Heart left ventricle (tissue), 16 donors: ENCODE measurements around the gene TNFRSF13B. TPM values are rescaled to one million over a fixed set of nuclear protein-coding genes. Genes with fewer than 3 reads are reported as not detected.
A peak's percentile ranks its signal among the peaks of the same experiment; 100 is the strongest.

Source experiments
- ATAC-seq, 4 donors: fragments of 200-7000 bp; cut with Tn5 transposase; one replicate each; pipeline ENCODE4 v1.9.1; 2020 to 2022; ENCODE audit warnings: moderate library complexity in 4 of 4, mild to moderate bottlenecking in 3 of 4, moderate number of reproducible peaks in 1 of 4
- DNase-seq, 5 donors: peaks; one replicate each; pipeline ENCODE4 v3.0.0-alpha.2; 2020
- H3K27ac ChIP-seq, 12 donors: fragments of 200-600 bp; sonication (generic) in 4 of 12; one replicate each; pipeline versions ENCODE4 v1.5.0 to v1.8.0; 2016 to 2022; ENCODE audit warnings: mild to moderate bottlenecking in 2 of 12
- H3K27me3 ChIP-seq, 9 donors: fragments of 200-600 bp; sonication (generic) in 2 of 9; one replicate each; pipeline versions ENCODE4 v1.5.1 to v1.8.0; 2016 to 2022; ENCODE audit warnings: mild to moderate bottlenecking in 3 of 9
- H3K36me3 ChIP-seq, 9 donors: fragments of 200-600 bp; sonication (generic) in 2 of 9; one replicate each; pipeline versions ENCODE4 v1.5.0 to v1.8.0; 2018 to 2022; ENCODE audit warnings: mild to moderate bottlenecking in 2 of 9
- H3K4me1 ChIP-seq, 12 donors: fragments of 200-600 bp; sonication (generic) in 4 of 12; one replicate each; pipeline versions ENCODE4 v1.5.0 to v1.8.0; 2016 to 2022; ENCODE audit warnings: mild to moderate bottlenecking in 3 of 12
- H3K4me3 ChIP-seq, 12 donors: fragments of 200-600 bp; sonication (generic) in 4 of 12; one replicate each; pipeline versions ENCODE4 v1.5.0 to v1.8.0; 2017 to 2022; ENCODE audit warnings: mild to moderate bottlenecking in 9 of 12, moderate library complexity in 4 of 12
- H3K9me3 ChIP-seq, 12 donors: fragments of 200-600 bp; sonication (generic) in 4 of 12; one replicate each; pipeline versions ENCODE4 v1.5.0 to v1.8.0; 2016 to 2022; ENCODE audit warnings: mild to moderate bottlenecking in 1 of 12
- CTCF ChIP-seq, 12 donors: fragments of 200-600 bp; sonication (generic) in 4 of 12; IDR thresholded peaks; one replicate each; pipeline versions ENCODE4 v1.5.0 to v1.8.0; 2018 to 2022; ENCODE audit warnings: antibody characterized with exemption in 12 of 12, mild to moderate bottlenecking in 5 of 12
- POLR2A ChIP-seq, 2 donors: fragments of 450-650 bp; IDR thresholded peaks; one replicate each; pipeline ENCODE4 v1.6.1; 2017; ENCODE audit warnings: antibody characterized with exemption in 2 of 2, mild to moderate bottlenecking in 2 of 2, moderate library complexity in 2 of 2
- WGBS, 4 donors: extraction: QIAGEN DNeasy Blood & Tissue Kit in 2 of 4; methylation state at CpG; one replicate each; pipeline versions ENCODE4 v1.1.5 to v1.1.7; 2013 to 2018; 5-methylcytosine and 5-hydroxymethylcytosine counted together
- intact Hi-C, 10 donors: fragments of 100-400 bp; cut with DNase I; formaldehyde crosslinking; loops; one replicate each; pipeline versions ENCODE4 v1.11.1 to v1.14.2; 2022
- polyA plus RNA-seq, 2 donors: library from polyadenylated mRNA; stranded (reverse); fragments of 200-250 nt; gene quantifications; one replicate each; pipeline ENCODE4 v1.2.3, GENCODE V29; 2013
- total RNA-seq, 9 donors: library from RNA; depleted of rRNA in 2 of 9; stranded (reverse); fragments of >200 nt in 2 of 9; fragmentation: NEBNext Ultra II Directional in 3 of 9; extraction: Animal tissue kit (Norgen Biotek cat#: 25700) in 3 of 9; gene quantifications; one replicate each; pipeline versions ENCODE4 v1.1.0 to v1.2.4, GENCODE V29; 2016 to 2023
- donor health status: ischemic (EF 13 %, LVEDD 7.1; RV severe dilation, severe dysfunction).
- donor health status: healthy with polysubstance abuse.
- donor health status: DM: no; HTN: yes; CAD: no.
- donor health status: DM: no; HTN: no; CAD: no.
- donor health status: ischemic (EF 25% LVEDD 6.9; RV normal size, moderate dysfunction).
- donor health status: ischemic (EF 25% LVEDD 5.7; RV mildly dilated, moderate dysfunction).
- donor health status: healthy.
- donor health status: DM: yes; HTN: yes; CAD: no.
- donor health status: ischemic (EF 35%, LVEDD 5.7; RV mildly dilated, moderate dysfunction).
- donor health status: nonischemic (EF 11% LVEDD 7.7; RV severe dilation, severe dysfunction).
- donor health status: DM: yes; HTN: yes; CAD: no.
- donor health status: PGD.
- donor health status: ischemic (EF 29% LVEDD 5.4; RV normal size, mild dysfunction).
- donor health status: nonischemic (EF 23%, LVEDD 6.1; RV moderate dilation, normal function).

TNFRSF13B gene
- total and polyA plus RNA-seq, 11 donors = not detected

DNA sequence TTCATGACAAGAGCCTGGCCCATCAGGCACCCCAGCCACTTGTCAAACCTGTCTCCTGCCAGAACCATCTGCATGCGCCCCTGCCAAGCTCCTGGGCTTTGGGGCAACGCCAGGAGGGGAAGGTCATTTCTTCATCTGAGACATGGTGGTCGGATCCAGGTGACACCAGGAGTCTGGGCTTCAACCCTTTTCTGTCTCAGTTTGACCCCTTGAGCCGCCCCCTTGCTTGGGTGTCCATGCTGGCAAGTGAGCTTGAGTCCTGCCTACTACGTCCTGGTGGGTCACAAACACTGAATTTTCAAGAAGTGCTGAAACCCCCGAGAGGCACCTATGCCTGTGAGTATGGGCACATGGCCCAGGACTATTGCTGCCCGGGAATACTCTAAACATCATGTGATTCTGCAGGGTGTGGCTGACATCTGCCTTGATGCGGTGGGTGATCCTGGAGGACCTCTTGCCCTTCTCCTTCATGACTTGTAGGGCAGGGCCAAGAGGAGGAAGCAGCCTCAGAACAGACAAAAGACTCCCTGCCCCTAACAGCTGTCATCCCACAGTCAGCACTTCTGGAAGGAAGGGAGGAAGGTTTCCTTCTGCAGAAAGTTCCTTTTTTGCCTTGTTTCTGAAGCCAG, 43.4 kb downstream of the TNFRSF13B start:
- Histone ChIP-seq H3K27ac (no peak overlapping the region), H3K4me3 (no peak overlapping the region), H3K4me1 (no peaks in the 10 kb centered on the region), H3K36me3 (no peaks in the 10 kb centered on the region), H3K9me3 (no peaks in the 10 kb centered on the region), H3K27me3 (no peaks in the 10 kb centered on the region)
- ATAC-seq (peak in 1 of 4 donors; percentile 32), DNase-seq (no peak)
- no peak for TF ChIP-seq POLR2A (IDR thresholded peaks at IDR 0.05)
- no peak for TF ChIP-seq CTCF (IDR thresholded peaks at IDR 0.05)
- intact Hi-C loops = no loop called here
- WGBS, 4 donors = 60 to 65% (median 63%) methylated on average over 7 to 8 of the region's 8 CpGs

- no peak overlapping the region for H3K4me3 ChIP-seq
- H3K27ac ChIP-seq = no peak overlapping the region
- DNase-seq = no peak
- H3K36me3 ChIP-seq = no peaks in the 10 kb centered on the region
- no peaks in the 10 kb centered on the region for H3K4me1 ChIP-seq
- ATAC-seq = no peak
- WGBS, 4 donors = 79 to 90% (median 88%) methylated on average over 5 to 18 of the region's 18 CpGs
- no peaks in the 10 kb centered on the region for H3K27me3 ChIP-seq
- H3K9me3 ChIP-seq = no peaks in the 10 kb centered on the region
- intact Hi-C loops = no loop called here
- no peak for TF ChIP-seq POLR2A (IDR thresholded peaks at IDR 0.05)
- no peak for TF ChIP-seq CTCF (IDR thresholded peaks at IDR 0.05)
Measured at GRCh38 chr17:16927641-16928321, 44.1 kb downstream of the TNFRSF13B start.

DNA sequence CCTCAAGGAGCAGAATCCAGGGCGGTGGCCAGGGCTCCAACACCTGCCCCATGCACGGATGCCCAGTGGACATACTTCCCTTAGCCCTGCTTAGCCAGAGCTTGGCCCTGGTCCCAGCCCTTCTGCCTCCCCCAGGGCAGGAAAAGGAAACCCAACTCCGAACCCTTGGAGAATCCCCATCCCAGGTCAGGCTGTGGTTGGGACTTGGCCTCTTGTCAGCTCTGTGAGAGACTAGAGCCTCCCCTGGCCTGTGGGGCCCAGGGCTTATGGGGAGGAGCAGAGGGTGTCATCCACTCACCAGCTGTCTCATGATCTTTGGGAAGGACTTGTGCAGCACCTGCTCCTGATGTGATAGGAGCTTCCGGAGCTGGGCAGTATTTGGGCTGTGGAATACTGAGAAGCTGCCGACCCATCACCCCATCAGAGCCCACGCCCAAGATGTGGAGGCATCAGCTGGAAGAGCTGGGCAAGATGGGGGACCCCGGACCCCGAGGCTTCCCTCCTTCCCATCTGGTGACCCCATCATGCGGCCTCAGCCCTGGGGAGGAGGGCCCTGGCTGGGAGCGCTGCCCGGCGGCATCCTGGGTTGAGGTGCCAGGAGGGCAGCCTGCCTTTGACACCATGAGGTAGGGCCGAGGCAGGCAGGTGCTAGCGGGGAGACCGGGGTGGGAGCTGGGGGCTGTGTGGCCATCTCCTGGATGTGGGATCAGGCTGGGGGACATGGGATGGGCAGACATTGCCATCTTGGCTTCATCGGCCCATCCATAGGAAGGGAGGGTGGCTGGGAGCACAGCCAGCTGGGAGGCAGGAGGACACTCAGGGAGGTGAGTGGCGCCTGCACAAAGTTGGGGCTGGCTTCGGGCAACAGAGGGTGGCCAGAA, 45.1 kb downstream of the TNFRSF13B start:
- DNase-seq (no peak), ATAC-seq (no peak)
- H3K27ac ChIP-seq = no peak overlapping the region
- H3K4me3 ChIP-seq = no peak overlapping the region
- TF ChIP-seq POLR2A (IDR thresholded peaks at IDR 0.05) (no peak), CTCF (IDR thresholded peaks at IDR 0.05) (no peak)
- H3K27me3 ChIP-seq = no peaks in the 10 kb centered on the region
- no peaks in the 10 kb centered on the region for H3K9me3 ChIP-seq
- whole genome bisulfite sequencing, 4 donors = 82 to 89% (median 85%) methylated on average over 13 to 18 of the region's 18 CpGs
- no peaks in the 10 kb centered on the region for H3K36me3 ChIP-seq
- no peaks in the 10 kb centered on the region for H3K4me1 ChIP-seq
- intact Hi-C loops = no loop called here

DNA sequence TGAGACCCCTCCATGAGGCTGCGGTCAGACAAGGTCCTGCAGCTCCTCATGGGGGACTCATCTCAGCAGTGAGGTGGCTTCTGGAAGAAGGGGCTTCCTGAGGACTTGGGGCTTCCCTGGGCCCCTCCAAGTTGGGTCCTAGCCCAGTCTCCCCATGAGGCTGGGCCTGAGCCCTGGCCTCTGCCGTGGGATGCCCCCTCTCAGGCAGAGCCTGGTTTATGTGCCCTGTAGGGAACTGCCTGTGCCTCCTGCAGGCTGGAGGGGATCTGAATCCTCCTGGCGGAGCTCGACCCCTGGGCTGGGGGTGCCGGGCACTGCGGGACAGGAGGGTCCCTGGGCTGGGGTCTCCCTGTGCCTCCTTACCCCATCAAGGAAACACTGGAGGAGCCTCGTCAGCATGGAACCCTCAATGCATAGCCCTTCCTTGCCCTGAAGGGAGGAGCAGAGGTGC, 45.8 kb downstream of the TNFRSF13B start:
- intact Hi-C loops = no loop called here
- Histone ChIP-seq H3K36me3 (no peaks in the 10 kb centered on the region), H3K27ac (no peak overlapping the region), H3K4me3 (no peak overlapping the region), H3K27me3 (no peaks in the 10 kb centered on the region), H3K9me3 (no peaks in the 10 kb centered on the region), H3K4me1 (no peaks in the 10 kb centered on the region)
- no peak for DNase-seq
- TF ChIP-seq CTCF (IDR thresholded peaks at IDR 0.05) = no peak
- no peak for ATAC-seq
- WGBS, 4 donors = 91 to 100% (median 93%) methylated on average over 4 to 7 of the region's 7 CpGs
